HG03108 (cell line): ENCODE data around the gene UBALD2.
"Not testable (repeated sequence)": the region's sequence is repeated elsewhere in the genome, so short reads cannot be mapped to it uniquely, and the experiment has no call there.

Source experiments
- ATAC-seq: cut with Tn5 transposase; IDR thresholded peaks from one replicate; pipeline ENCODE4 v1.9.1; 2021; ENCODE audit warnings: moderate library complexity; ENCODE audit not compliant: unreplicated experiment

UBALD2 gene

DNA sequence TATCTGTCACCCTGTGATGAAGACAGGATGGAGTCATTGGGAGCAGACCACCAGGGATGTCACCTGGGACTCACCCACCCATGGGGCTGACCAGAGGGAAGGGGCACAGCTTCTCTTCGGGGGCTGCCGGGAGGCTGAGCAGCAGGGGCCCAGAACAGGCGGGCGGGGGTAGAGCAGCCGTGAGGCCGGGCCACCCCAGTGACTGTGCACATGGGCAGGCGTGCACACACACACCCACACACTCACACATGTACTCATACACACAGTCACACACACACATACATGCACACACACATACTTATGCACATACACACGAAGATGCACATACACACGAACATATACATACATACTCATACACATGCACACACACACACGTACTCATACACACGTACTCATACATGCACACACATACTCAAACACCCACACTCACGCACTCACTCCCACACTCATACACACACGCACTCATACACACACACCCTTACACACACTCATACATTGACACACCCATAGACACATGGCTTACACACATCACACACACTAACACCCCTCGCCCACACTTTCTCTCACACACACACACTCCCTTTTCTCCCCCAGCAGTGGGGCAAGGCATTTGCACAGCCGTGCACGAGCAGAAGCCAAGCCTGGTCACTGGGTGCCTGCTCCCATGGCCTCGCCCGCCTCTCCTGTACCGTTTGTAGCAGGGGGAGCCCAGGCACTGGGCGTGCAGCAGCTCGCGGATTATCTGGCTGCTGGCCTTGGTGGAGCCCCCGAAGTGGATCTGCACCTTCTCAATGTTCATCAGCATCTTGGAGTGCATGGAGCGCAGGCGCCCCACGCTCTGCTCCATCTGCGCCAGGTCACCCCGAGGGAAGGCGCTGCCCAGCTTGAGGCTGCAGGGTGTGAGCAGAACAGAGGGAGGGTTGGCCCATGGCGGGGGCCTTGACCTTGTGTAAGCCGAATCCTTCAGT is 12.4 kb downstream of the UBALD2 start:
- ATAC-seq, result no peak

DNA sequence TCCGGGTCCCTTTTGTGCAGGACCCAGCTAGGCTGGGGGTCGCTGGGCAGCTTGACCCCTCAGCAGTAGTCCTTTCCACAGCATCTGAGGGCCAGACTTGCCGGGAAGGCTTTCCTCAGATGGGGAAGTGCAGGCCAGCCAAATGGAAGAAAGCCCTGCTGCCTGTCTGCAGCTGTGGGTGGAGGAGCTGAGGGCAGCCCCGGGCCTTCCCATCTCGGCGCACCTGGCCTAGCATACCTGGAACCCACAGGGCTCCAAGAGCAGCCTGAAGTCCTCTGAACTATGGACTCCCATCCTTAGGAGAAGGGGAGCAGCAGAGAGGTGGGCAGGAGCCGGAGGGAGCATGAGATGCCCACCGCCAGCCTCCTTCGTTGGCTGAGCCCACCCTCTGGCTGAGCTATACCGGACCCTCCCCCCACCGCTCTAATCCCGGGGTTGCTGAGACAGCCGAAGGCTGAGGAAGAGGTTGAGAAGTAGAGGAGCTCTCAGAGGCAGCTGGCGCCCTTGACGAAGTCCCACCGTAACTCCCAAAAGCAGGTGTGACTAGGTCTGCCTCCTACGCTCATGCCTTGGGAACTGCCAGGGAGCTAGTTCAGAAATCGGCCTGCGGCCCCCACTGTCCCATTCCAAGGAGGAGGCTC is 13.2 kb downstream of the UBALD2 start:
- ATAC-seq, result no peak

DNA sequence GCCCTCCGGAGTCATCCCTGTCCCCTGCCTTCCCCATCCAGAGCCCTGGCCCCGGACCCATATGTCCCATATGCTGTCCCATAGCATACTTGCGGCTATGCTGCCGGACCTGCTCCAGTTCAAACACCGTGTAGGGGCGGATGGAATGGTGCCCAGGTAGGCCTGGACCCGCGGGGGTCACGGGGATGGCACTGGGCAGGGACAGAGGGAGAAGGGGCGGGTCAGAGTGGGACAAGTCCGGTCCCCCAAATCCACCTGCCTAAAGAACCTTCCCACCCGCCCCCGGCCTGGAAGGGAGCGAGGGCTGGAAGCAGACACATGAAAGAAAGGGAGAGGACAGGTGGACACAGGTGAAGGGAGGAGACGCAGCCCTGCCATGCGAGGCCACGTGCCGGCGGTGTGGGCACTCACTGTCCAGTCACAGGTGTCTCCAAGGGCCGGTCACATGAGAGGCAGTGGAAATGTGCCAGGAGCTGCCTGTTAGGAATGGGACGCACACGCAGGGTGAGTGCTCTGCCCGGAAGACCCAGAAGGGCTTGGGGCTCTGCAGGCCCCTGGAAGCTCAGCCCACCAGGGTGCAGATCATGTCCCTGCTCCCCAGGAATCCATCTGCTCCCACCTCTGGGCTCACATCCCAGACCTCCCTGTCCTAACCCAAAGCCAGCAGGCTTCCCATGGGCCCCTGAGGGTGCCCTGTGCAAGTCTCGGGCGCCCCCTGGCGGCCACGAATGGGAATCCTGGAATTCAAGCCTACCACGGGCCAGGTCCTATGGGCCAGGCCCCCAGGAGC is 14.0 kb downstream of the UBALD2 start:
- no peak for ATAC-seq

DNA sequence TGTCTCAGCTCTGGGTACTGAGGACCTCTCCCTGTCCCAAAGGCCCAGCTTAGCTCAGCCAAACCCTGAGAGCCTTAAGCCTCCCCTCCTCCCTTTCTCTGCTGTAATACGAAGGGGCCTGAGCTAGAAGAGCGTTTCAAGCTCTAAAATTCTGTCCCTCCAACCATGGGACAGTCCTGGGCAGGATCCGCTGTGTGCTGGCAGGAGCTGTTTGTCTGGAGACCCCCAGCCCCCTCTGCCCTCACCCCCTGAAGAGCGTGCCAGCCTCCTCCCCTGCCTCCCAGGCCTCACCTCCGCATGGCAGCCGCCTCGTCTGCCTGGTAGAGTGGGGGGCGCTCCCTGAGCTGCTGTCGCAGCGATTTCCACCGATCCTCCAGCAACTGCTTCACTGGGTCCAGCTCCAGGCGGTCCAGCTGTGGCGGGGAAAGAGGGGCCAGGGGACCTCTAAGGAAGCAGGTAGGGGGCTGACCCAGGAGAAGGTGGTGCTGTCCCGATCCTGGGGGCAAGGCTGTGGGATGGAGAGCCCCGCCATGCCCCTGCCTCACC is 14.7 kb downstream of the UBALD2 start:
- no peak for ATAC-seq

DNA sequence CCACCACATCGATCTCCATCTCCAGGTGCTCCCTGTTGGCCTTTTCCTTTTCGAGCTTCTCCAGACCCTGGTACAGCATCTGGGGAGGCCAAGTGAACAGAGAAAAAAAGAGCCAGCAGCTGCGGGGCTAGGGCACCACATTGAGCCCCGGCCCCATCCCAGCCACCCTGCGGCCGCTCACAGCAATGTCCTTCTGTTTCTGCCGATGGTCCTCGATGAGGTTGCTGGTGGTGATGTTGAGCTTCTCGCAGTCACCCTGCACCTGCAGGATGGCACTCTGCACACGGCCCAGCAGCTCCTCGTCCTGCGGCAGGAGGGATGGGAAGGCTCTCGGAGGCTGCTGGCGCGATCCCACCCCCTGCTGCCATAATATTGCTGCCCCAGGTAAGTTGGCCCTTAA is 15.5 kb downstream of the UBALD2 start:
- no peak for ATAC-seq

GRCh38 chr17:76281573-76282371 is 16.6 kb downstream of the UBALD2 start:
- no peak for ATAC-seq

- no peak for ATAC-seq
These were observed 27.4 kb downstream of the UBALD2 start for GRCh38 chr17:76292567-76292966.

GRCh38 chr17:76293106-76293505 is 28.0 kb downstream of the UBALD2 start:
- no peak for ATAC-seq

DNA sequence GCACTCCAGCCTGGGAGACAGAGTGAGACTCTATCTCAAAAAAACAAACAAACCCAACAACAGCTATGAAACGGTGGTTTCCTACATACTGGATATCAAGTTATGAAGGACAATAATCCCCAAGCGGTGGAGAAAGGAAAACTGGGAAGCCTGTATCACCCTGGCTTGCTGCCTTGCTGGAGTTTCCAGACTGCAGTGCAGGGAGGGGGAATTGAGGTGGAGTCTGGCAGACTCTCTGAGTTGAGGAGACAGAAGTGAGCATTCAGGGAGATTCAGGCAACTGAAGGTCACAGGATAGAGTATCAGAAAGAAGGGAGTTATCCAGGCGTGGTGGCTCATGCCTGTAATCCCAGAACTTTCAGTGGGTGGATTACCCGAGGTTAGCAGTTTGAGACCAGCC is 31.0 kb downstream of the UBALD2 start:
- ATAC-seq, result no peak

- ATAC-seq, result no peak
These were observed 31.7 kb downstream of the UBALD2 start for GRCh38 chr17:76296889-76297288.

GRCh38 chr17:76297436-76297835 is 32.3 kb downstream of the UBALD2 start:
- ATAC-seq, result no peak

GRCh38 chr17:76304226-76305134 is 39.3 kb downstream of the UBALD2 start:
- no peak for ATAC-seq

DNA sequence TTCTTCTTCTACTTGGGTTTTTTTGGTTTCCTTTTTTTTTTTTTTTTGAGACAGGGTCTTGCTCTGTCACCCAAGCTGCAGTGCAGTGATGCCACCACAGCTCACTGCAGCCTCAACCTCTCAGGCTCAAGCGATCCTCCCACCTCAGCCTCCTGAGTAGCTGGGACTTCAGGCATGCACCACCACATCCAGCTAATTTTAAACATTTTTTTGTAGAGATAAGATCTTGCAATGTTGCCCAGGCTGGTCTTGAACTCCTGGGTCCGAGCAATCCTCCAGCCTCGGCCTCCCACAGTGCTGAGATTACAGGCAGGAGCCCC is 39.9 kb downstream of the UBALD2 start:
- ATAC-seq, result not testable (repeated sequence)

DNA sequence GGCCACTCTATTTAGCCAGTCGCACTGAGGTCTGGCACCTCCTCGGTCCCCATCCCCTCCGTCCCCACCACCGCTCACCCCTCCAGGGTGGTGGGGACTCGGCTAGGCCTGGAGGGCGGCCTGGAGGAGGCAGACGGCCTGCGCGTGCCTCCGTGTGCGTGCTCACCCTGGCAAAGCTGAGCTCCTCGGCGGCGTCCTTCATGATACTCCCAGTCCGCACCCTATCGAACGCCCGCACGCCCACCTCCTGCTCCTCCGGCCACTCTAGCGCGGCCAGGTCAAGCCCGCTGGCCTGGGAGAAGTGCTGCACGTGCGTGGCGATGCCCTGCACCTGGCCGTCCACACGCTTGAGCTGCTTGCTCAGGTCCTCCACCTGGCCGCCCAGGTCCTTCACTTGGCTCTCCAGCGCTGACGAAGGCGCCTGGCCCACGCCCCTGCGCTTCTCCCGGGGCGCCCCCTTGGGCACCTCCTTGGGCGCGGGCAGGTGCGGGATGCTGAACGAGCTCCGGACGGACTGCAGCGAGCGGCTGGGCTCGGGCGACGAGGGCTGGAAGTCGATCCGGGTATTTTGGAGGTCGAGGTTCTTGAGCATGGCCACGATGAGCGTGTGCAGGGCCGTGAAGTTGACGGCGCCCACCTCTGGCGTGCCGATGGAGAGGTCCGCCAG is 42.3 kb downstream of the UBALD2 start:
- no peak for ATAC-seq

- no peak for ATAC-seq
These were observed 42.8 kb downstream of the UBALD2 start, which contains the start of gene QRICH2 for GRCh38 chr17:76307966-76308338. TSS of gene QRICH2 (minus strand) at chr17:76308276. CDS start at chr17:76307998, 278 bp downstream.

DNA sequence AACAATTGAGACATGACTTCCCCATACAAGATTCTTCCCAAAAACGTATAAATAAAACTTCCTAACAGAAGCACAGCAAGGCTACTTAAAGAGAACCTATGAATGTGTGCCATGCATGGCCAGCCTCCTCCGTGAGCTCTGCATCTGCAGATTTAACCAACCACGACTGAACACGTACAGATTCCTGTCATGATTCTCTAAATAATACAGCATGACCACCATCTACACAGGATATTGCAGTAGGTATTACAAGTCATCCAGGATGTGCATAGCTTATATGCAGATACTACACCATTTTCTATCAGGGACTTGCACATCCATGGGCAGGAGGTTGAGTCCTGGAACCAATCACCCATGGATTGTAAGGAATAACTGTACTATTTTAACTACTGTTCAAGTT is 44.3 kb downstream of the UBALD2 start:
- ATAC-seq, result no peak

- ATAC-seq, result no peak
These were observed 47.6 kb downstream of the UBALD2 start for GRCh38 chr17:76312735-76313134.

DNA sequence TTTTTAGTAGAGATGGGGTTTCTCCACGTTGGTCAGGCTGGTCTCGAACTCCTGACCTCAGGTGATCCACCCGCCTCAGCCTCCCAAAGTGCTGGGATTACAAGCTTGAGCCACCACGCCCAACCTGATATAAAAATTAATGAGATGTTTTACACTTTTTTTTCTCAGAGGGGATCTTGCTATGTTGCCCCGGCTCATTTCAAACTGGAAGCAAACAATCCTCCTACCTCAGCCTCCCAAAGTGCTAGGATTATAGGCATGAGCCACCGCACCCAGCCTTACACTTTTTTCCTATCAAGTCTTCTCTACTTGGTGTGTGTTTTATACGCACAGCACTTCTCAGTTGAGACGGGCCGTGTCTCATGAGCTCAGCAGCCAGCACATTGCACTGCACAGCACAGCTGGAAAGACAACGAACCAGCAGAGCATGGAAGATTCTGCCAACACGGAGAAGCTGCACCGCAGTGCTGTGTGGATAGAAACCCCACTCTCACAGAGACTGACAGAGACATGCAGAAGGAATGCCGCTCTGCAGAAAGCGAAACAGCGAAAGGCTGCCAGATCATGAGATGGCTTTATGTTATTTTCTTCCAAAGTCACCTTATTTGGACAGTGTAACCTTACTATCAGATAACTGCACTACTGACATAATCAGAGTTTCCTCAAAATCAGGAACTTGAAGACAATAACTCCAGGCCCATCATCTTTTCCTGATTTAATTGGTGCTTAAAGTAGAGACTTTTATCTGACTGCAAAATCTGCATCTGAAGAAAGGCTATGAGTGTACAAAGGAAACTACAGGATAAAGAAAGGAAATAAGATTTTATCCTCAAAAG is 49.5 kb downstream of the UBALD2 start:
- no peak for ATAC-seq
